ENCODE results near the gene GNA15.
A peak's percentile ranks its signal among the peaks of the same experiment; 100 is the strongest.

Gene GNA15

GRCh38 chr19:3179739-3180293 lies 44.0 kb downstream of the GNA15 start:
- peaks cover 34% of the 10 kb centered on the region for H3K79me2 ChIP-seq (ENCODE audit: control insufficient read depth, low read length)
- peak overlapping the region; percentile 99 for H3K4me2 ChIP-seq (ENCODE audit: low read length)

DNA sequence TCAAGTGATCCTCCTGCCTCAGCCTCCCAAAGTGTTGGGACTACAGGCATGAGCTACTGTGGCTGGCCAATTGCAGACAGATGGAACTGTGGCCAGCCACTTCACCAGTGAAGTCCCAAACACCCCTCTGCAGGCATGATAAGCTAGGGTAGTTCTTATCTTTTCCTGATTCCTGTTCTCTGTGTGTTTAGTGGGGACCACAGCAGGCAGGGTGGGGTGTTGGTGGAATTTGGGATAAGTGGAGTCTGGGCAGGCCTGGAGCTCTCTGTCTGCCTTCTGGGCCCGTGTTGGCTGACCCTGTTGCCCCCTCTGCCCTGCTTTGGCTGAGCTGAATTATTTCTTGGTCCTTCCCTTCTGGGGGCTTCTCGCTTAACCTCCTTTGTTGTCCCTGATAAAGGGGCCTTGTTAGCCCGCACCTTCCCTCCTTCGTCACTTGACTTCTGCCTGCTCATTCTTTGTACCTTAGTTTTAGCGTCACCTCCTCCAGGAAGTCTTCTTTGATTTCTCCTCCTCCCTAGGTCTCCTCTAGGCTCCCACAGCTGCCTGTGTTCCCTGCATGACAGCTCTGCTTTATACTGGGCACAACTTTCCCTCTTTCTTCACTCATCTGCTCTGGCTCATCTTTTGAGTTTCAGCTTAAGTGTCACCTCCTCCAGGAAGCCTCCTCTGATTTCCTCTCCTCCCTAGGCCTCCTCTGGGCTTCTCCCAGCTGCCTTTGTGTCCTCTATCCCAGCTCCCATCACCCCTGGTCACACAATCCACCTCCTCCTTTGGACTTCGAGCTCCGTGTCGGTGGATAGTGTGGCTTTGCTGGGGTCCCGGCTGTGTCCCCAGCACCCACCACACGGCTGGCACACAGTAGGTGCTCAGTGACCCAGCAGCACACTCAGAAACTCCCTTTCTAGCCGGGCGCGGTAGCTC lies 48.1 kb downstream of the GNA15 start:
- Histone ChIP-seq H3K4me1 (ENCODE audit: control insufficient read depth, low read length) (peaks cover 56% of the 10 kb centered on the region), H3K79me2 (ENCODE audit: control insufficient read depth, low read length) (peaks cover 60% of the 10 kb centered on the region), H3K36me3 (ENCODE audit: control insufficient read depth, low read length) (peaks cover 30% of the 10 kb centered on the region), H3K27ac (ENCODE audit: low read depth, low read length) (no peak overlapping the region), H3K9me3 (ENCODE audit: control insufficient read depth, insufficient read depth, low read length) (no peaks in the 10 kb centered on the region), H3K9me2 (replicated peaks; ENCODE audit: control insufficient read depth, low read length) (no peaks in the 10 kb centered on the region), H3F3A (ENCODE audit: control insufficient read depth, insufficient read depth) (peaks cover 6% of the 10 kb centered on the region), H3K27me3 (ENCODE audit: control insufficient read depth, low read length) (no peaks in the 10 kb centered on the region), H3K4me2 (ENCODE audit: low read length) (peak overlapping the region; percentile 62; the same call in 1 of the 2 replicates), H4K20me1 (ENCODE audit: control insufficient read depth, insufficient read depth, low read depth, low read length) (peaks cover 18% of the 10 kb centered on the region; the same call in 1 of the 2 replicates), H3K4me3 (ENCODE audit: low read length) (no peak overlapping the region)
- TF ChIP-seq CTCF (IDR thresholded peaks at IDR 0.05; ENCODE audit: low read depth, low read length, poor library complexity, severe bottlenecking) (no peak), EZH2phosphoT487 (IDR thresholded peaks at IDR 0.05; ENCODE audit: borderline replicate concordance, low read length) (no peak)

More at GRCh38 chr19:3179739-3180293, 44.0 kb downstream of the GNA15 start:
- H3K9me3 ChIP-seq (ENCODE audit: control insufficient read depth, insufficient read depth, low read length), result no peaks in the 10 kb centered on the region
- H3K4me3 ChIP-seq (ENCODE audit: low read length), result peak overlapping the region; percentile 95
- TF ChIP-seq EZH2phosphoT487 (IDR thresholded peaks at IDR 0.05; ENCODE audit: borderline replicate concordance, low read length), result no peak
- no peak for TF ChIP-seq CTCF (IDR thresholded peaks at IDR 0.05; ENCODE audit: low read depth, low read length, poor library complexity, severe bottlenecking)
- H3K27ac ChIP-seq (ENCODE audit: low read depth, low read length), result peak overlapping the region; percentile 97
- H3K27me3 ChIP-seq (ENCODE audit: control insufficient read depth, low read length), result no peaks in the 10 kb centered on the region
- peaks cover 71% of the 10 kb centered on the region for H3K4me1 ChIP-seq (ENCODE audit: control insufficient read depth, low read length)
- peaks cover 11% of the 10 kb centered on the region for H3K36me3 ChIP-seq (ENCODE audit: control insufficient read depth, low read length)
- H3K9me2 ChIP-seq (replicated peaks; ENCODE audit: control insufficient read depth, low read length), result no peaks in the 10 kb centered on the region
- no peaks in the 10 kb centered on the region for H4K20me1 ChIP-seq (ENCODE audit: control insufficient read depth, insufficient read depth, low read depth, low read length)
- peaks cover 11% of the 10 kb centered on the region for H3F3A ChIP-seq (ENCODE audit: control insufficient read depth, insufficient read depth)

GRCh38 chr19:3184847-3185460 lies 49.1 kb downstream of the GNA15 start:
- peaks cover 6% of the 10 kb centered on the region for H3F3A ChIP-seq (ENCODE audit: control insufficient read depth, insufficient read depth)
- H3K36me3 ChIP-seq (ENCODE audit: control insufficient read depth, low read length), result peaks cover 36% of the 10 kb centered on the region
- no peaks in the 10 kb centered on the region for H3K9me3 ChIP-seq (ENCODE audit: control insufficient read depth, insufficient read depth, low read length)
- peaks cover 24% of the 10 kb centered on the region; the same call in 1 of the 2 replicates for H4K20me1 ChIP-seq (ENCODE audit: control insufficient read depth, insufficient read depth, low read depth, low read length)
- H3K9me2 ChIP-seq (replicated peaks; ENCODE audit: control insufficient read depth, low read length), result no peaks in the 10 kb centered on the region
- TF ChIP-seq CTCF (IDR thresholded peaks at IDR 0.05; ENCODE audit: low read depth, low read length, poor library complexity, severe bottlenecking) (no peak), EZH2phosphoT487 (IDR thresholded peaks at IDR 0.05; ENCODE audit: borderline replicate concordance, low read length) (no peak)
- H3K27ac ChIP-seq (ENCODE audit: low read depth, low read length), result peak overlapping the region; percentile 65; the same call in 1 of the 2 replicates
- no peaks in the 10 kb centered on the region for H3K27me3 ChIP-seq (ENCODE audit: control insufficient read depth, low read length)
- H3K4me3 ChIP-seq (ENCODE audit: low read length), result peak overlapping the region; percentile 74
- peaks cover 46% of the 10 kb centered on the region for H3K4me1 ChIP-seq (ENCODE audit: control insufficient read depth, low read length)
- H3K4me2 ChIP-seq (ENCODE audit: low read length), result peak overlapping the region; percentile 62
- peaks cover 60% of the 10 kb centered on the region for H3K79me2 ChIP-seq (ENCODE audit: control insufficient read depth, low read length)
